Astrocyte (in vitro differentiated cells and primary cell): ENCODE results near the gene PNPT1. TPM values are rescaled to one million over a fixed set of nuclear protein-coding genes. Genes with fewer than 3 reads are reported as not detected.

ENCODE experiments used
- DNase-seq: peaks from one replicate; pipeline ENCODE4 v3.0.0-alpha.2; 2010; ENCODE audit warnings: low read depth
- FAIRE-seq: peaks from 2 replicates; lab custom pipeline; 2011; peaks lifted over from hg19 to GRCh38; lab: Jason Lieb, UNC
- H2AFZ ChIP-seq: 2 replicates; pipeline ENCODE4 v1.6.0; 2012; ENCODE audit warnings: low read depth, low read length, inconsistent platforms
- H3K27ac ChIP-seq: 2 replicates; pipeline ENCODE4 v1.5.1; 2011; ENCODE audit warnings: low read depth, low read length, inconsistent platforms
- H3K27me3 ChIP-seq: 2 replicates; pipeline ENCODE4 v1.6.0; 2011; ENCODE audit warnings: low read length, inconsistent platforms; ENCODE audit not compliant: insufficient read depth
- H3K36me3 ChIP-seq: 2 replicates; pipeline ENCODE4 v1.5.1; 2011; ENCODE audit warnings: low read length, inconsistent platforms; ENCODE audit not compliant: insufficient read depth
- H3K4me1 ChIP-seq: 2 replicates; pipeline ENCODE4 v1.5.1; 2011; ENCODE audit warnings: low read length, inconsistent platforms; ENCODE audit not compliant: insufficient read depth
- H3K4me2 ChIP-seq: 2 replicates; pipeline ENCODE4 v1.6.0; 2012; ENCODE audit warnings: low read length, inconsistent platforms
- H3K4me3 ChIP-seq: 2 replicates; pipeline ENCODE4 v1.5.1; 2011; ENCODE audit warnings: low read depth, mild to moderate bottlenecking, low read length, inconsistent platforms; ENCODE audit not compliant: insufficient read depth
- H3K79me2 ChIP-seq: 2 replicates; pipeline ENCODE4 v1.6.0; 2012; ENCODE audit warnings: mild to moderate bottlenecking, low read length, inconsistent platforms; ENCODE audit not compliant: insufficient read depth
- H3K9ac ChIP-seq: 2 replicates; pipeline ENCODE4 v1.6.0; 2012; ENCODE audit warnings: mild to moderate bottlenecking, low read length, inconsistent platforms
- H3K9me3 ChIP-seq: 2 replicates; pipeline ENCODE4 v1.5.1; 2012; ENCODE audit warnings: low read depth, mild to moderate bottlenecking, low read length, inconsistent platforms; ENCODE audit not compliant: insufficient read depth
- H4K20me1 ChIP-seq: 2 replicates; pipeline ENCODE4 v1.6.0; 2012; ENCODE audit warnings: low read length, inconsistent platforms; ENCODE audit not compliant: insufficient read depth
- H3K27ac Mint-ChIP-seq: one replicate; pipeline ENCODE4 v1.8.0; 2021; ENCODE audit warnings: mild to moderate bottlenecking, mixed read lengths; ENCODE audit not compliant: unreplicated experiment
- H3K27me3 Mint-ChIP-seq: one replicate; pipeline ENCODE4 v1.8.0; 2021; ENCODE audit warnings: low read depth, mixed read lengths; ENCODE audit not compliant: unreplicated experiment
- H3K36me3 Mint-ChIP-seq: one replicate; pipeline ENCODE4 v1.8.0; 2021; ENCODE audit warnings: low read depth, mixed read lengths; ENCODE audit not compliant: unreplicated experiment
- H3K4me1 Mint-ChIP-seq: one replicate; pipeline ENCODE4 v1.8.0; 2021; ENCODE audit warnings: low read depth, mixed read lengths; ENCODE audit not compliant: unreplicated experiment
- H3K4me3 Mint-ChIP-seq: one replicate; pipeline ENCODE4 v1.8.0; 2021; ENCODE audit warnings: mild to moderate bottlenecking, moderate library complexity, mixed read lengths; ENCODE audit not compliant: unreplicated experiment
- H3K9me3 Mint-ChIP-seq: one replicate; pipeline ENCODE4 v1.8.0; 2021; ENCODE audit warnings: mild to moderate bottlenecking, mixed read lengths; ENCODE audit not compliant: unreplicated experiment
- EZH2 ChIP-seq: IDR thresholded peaks from 2 replicates; pipeline ENCODE4 v1.6.1; 2012; ENCODE audit warnings: mild to moderate bottlenecking, low read length, inconsistent platforms; ENCODE audit not compliant: insufficient read depth
- total RNA-seq: library from RNA; stranded (reverse); gene quantifications from 2 replicates; pipeline ENCODE4 v1.2.1, GENCODE V29; 2021
- TF ChIP-seq, protein P1 (sequence below): IDR thresholded peaks from 2 replicates; pipeline ENCODE4 v1.5.1; 2011; ENCODE audit warnings: low read depth, mild to moderate bottlenecking, inconsistent platforms, low read length, moderate library complexity; ENCODE audit not compliant: insufficient read depth

The PNPT1 gene
- total RNA-seq, 1 donor from 2014 or later = 45.7 TPM

- Histone ChIP-seq H3K4me1 (no peaks in the 10 kb centered on the region), H3K27me3 (no peaks in the 10 kb centered on the region), H4K20me1 (no peaks in the 10 kb centered on the region), H3K9ac (no peak overlapping the region), H3K36me3 (no peaks in the 10 kb centered on the region), H3K4me3 (no peak overlapping the region), H3K9me3 (no peaks in the 10 kb centered on the region), H3K27ac (no peak overlapping the region), H3K79me2 (no peaks in the 10 kb centered on the region), H2AFZ (no peak overlapping the region), H3K4me2 (no peak overlapping the region)
- Mint-ChIP-seq H3K9me3 (no peaks in the 10 kb centered on the region), H3K36me3 (peaks cover 8% of the 10 kb centered on the region), H3K4me3 (no peak overlapping the region), H3K4me1 (peaks cover 6% of the 10 kb centered on the region), H3K27ac (no peak overlapping the region), H3K27me3 (no peaks in the 10 kb centered on the region)
- FAIRE-seq (no peak), DNase-seq (no peak)
- no peak for TF ChIP-seq EZH2
Observed at GRCh38 chr2:55627915-55628314, 65.7 kb downstream of the PNPT1 start.

- Mint-ChIP-seq H3K4me1 (peaks cover 5% of the 10 kb centered on the region), H3K4me3 (no peak overlapping the region)
Observed at GRCh38 chr2:55621802-55622201, 71.8 kb downstream of the PNPT1 start.

DNA sequence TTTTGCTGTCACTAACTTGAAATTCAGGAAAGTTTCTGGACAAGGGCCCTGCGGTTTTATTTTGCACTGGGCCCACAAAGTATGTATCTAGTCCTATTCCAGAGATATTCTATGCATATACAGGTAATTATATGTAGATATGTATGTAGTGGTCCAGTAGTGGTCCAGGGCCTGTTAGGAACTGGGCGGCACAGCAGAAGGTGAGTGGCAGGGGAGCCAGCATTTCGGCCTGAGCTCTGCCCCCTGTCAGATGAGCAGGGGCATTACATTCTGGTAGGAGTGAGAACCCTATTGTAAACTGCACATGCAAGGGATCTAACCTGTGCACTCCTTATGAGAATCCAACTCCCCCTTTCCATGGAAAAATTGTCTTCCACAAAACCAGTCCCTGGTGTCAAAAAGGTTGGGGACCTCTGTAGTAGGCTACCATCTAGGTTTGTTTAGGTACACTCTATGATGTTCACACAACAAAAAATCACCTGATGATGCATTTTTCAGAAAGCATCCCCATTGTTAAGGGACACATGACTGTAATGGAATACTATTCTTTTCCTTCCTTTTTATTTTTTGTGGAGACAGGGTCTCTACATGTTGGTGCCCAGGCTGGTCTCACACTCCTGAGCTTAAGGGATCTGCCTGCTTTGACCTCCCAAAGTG, 73.4 kb downstream of the PNPT1 start:
- no peak for FAIRE-seq
- Mint-ChIP-seq H3K36me3 (peaks cover 3% of the 10 kb centered on the region), H3K4me1 (peaks cover 5% of the 10 kb centered on the region), H3K27me3 (no peaks in the 10 kb centered on the region), H3K9me3 (no peaks in the 10 kb centered on the region), H3K4me3 (peak overlapping the region; percentile 40), H3K27ac (peak overlapping the region; percentile 58)
- TF ChIP-seq, protein P1, sequence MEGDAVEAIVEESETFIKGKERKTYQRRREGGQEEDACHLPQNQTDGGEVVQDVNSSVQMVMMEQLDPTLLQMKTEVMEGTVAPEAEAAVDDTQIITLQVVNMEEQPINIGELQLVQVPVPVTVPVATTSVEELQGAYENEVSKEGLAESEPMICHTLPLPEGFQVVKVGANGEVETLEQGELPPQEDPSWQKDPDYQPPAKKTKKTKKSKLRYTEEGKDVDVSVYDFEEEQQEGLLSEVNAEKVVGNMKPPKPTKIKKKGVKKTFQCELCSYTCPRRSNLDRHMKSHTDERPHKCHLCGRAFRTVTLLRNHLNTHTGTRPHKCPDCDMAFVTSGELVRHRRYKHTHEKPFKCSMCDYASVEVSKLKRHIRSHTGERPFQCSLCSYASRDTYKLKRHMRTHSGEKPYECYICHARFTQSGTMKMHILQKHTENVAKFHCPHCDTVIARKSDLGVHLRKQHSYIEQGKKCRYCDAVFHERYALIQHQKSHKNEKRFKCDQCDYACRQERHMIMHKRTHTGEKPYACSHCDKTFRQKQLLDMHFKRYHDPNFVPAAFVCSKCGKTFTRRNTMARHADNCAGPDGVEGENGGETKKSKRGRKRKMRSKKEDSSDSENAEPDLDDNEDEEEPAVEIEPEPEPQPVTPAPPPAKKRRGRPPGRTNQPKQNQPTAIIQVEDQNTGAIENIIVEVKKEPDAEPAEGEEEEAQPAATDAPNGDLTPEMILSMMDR = peak; percentile 9
- no peak for TF ChIP-seq EZH2
- peaks cover 13% of the 10 kb centered on the region for H4K20me1 ChIP-seq
- no peak overlapping the region for H3K27ac ChIP-seq
- no peak overlapping the region for H3K4me3 ChIP-seq
- H3K27me3 ChIP-seq = no peaks in the 10 kb centered on the region
- H3K79me2 ChIP-seq = peaks cover 63% of the 10 kb centered on the region
- DNase-seq = no peak
- H2AFZ ChIP-seq = no peak overlapping the region
- no peak overlapping the region for H3K9ac ChIP-seq
- peaks cover under 1% of the 10 kb centered on the region for H3K36me3 ChIP-seq
- H3K4me1 ChIP-seq = peaks cover 5% of the 10 kb centered on the region
- H3K4me2 ChIP-seq = no peak overlapping the region
- H3K9me3 ChIP-seq = no peaks in the 10 kb centered on the region

More at GRCh38 chr2:55621802-55622201, 71.8 kb downstream of the PNPT1 start:
- Histone ChIP-seq H2AFZ (no peak overlapping the region), H3K36me3 (no peaks in the 10 kb centered on the region), H3K79me2 (peaks cover 48% of the 10 kb centered on the region), H3K27me3 (no peaks in the 10 kb centered on the region), H3K27ac (no peak overlapping the region), H4K20me1 (peaks cover 13% of the 10 kb centered on the region), H3K9me3 (no peaks in the 10 kb centered on the region), H3K9ac (no peak overlapping the region), H3K4me1 (peaks cover 5% of the 10 kb centered on the region), H3K4me3 (no peak overlapping the region), H3K4me2 (no peak overlapping the region)
- H3K36me3 Mint-ChIP-seq = peaks cover 3% of the 10 kb centered on the region
- DNase-seq (no peak), FAIRE-seq (no peak)
- no peaks in the 10 kb centered on the region for H3K27me3 Mint-ChIP-seq
- no peaks in the 10 kb centered on the region for H3K9me3 Mint-ChIP-seq
- TF ChIP-seq, protein P1 = no peak
- TF ChIP-seq EZH2 = no peak
- no peak overlapping the region for H3K27ac Mint-ChIP-seq
